Activated CD4-positive, CD25-positive, alpha-beta regulatory T cell treated with anti-CD3 and anti-CD28 coated beads, Interleukin-2, amount 50 U/mL, for 72 hours (primary cell): ENCODE measurements around the gene SCAANT1.

Source experiments
- DNase-seq: peaks from one replicate; pipeline ENCODE4 v3.0.0; 2021

SCAANT1 gene

DNA sequence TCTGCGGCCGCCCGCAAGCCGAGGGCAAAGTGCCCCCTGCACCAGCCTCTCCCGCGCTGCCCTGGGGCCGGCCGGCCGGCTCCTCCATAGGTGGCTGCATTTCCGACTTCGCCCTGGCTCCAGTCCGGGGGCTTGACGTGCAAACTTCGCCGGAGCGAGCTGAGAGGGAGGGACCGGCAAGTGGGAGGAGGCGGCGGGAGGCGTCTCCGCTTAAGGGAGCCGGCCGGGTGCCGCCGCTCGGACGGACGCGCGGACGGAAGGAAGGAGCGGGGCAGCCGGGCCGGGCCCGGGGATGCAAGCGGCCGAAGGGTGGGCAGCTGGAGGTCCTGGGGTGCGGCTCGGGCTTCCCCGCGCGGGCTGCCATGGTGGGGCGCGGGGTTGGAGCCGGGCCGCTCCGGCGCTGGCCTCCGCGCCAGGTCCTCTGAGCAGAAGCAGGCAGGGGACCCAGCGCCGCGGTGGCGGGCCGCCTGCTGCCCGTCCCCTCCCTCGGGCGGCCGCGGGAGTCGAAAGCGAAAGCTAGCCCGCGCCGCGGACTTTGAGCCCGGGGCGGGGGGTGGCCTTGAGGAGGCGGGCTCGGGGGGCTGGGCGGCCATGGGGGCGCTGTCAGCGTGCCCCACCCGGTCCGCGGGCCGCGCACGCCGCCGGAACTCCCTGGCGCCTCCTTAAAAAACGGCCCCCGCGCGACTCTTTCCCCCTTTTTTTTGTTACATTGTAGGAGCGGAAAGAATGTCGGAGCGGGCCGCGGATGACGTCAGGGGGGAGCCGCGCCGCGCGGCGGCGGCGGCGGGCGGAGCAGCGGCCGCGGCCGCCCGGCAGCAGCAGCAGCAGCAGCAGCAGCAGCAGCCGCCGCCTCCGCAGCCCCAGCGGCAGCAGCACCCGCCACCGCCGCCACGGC is at the start of gene SCAANT1:
SCAANT1 (minus strand) TSS at position 511 of the 895 bp plus-strand sequence.
- DNase-seq: peak; percentile 78

DNA sequence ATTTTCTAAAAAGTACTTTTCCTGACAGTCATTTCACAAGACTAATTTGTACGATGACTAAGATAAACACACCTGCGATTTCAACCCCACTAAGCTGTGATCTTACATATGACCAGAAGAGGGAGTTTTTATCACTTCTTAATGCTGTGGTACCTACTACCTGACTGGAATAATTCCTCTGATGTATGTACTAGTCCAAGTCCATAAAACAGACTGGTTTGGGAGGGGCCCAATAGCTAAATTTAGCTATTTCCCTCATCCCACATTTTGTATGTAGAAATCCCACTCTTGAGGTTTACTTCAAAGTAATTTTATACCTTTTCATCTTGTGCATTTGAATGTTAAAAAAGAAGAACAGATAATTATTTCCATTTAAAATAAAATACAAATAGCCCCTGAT is 49.7 kb upstream of the SCAANT1 start:
- no peak for DNase-seq

DNA sequence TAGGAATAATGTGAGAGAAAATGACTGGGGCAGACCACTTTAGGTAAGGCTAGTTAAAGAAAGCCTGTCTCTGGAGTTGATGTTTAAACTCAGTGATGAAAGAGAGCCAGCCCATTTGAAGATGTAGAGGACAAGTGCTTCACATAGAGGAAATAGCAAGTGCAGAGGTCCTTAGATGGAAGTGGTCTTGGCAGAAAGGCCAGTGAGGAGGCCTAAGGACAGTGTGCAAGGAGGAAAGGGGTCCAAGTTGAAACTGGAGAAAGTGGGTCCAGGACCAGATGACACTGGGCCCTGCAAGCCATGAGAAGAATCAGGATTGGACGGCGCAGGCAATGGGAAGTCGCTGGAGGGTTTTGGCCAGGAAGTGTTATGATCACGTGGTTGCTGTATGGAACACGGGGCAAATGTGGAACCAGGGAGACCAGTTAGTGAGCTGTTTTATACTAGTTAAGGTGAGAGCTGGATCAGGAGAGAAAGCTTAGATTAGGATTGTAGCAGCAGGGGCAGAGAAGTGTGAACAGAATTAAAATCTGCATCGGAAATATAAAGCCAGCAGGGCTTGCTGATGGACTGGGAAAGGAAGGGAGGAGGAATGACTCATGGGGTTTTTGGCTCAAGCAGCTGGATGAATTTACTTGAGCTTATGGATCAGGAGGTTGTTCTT is 48.0 kb upstream of the SCAANT1 start:
- DNase-seq: no peak

DNA sequence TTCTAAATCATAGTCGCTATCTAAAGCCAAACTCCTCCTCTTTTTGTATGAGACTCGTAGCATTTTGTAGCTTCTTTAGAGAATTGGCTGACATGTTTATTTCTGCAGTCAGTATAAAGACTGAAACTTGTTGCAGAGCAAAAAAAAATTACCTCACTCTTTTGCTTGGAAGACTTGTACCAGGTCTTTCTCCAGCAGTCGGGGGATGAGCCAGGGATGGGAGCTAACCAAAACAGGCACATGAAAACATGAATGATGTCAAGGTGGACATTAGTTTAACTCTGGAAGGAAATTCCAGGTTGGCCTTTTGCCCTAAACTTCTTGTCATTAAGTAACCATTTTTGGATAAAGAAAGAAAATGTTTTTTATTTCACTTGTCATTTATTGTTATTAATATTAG is 47.0 kb upstream of the SCAANT1 start:
- no peak for DNase-seq

DNA sequence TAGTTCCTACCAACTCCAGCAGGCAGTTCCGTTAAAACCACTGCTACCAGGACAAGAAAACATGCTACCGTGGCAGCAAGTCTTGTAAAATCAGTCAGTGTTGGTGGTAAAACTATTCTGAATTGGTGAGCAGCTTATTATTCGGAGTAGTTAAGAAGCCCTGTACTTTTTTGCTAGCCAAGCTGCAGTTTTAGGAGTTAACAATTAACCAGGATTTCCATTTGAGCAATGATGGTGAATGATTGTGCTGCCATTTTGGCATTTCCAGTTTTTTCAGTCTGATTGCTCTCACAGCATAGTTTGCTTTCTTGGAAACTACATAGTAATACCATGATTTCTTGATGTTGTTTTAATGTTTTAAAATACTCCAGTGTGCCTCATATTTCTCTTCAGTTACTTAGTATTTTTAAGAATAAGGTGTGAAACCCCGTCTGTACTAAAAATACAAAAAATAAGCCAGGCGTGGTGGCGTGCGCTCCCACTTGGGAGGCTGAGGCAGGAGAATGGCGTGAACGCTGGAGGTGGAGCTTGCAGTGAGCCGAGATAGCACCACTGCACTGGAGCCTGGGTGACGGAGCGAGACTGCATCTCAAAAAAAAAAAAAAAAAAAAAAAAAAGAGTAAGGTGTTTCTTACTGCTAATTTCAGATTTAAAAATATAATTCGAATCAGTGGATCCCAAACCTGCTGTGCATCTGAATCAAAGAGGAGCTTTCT is 43.8 kb upstream of the SCAANT1 start:
- DNase-seq: no peak

DNA sequence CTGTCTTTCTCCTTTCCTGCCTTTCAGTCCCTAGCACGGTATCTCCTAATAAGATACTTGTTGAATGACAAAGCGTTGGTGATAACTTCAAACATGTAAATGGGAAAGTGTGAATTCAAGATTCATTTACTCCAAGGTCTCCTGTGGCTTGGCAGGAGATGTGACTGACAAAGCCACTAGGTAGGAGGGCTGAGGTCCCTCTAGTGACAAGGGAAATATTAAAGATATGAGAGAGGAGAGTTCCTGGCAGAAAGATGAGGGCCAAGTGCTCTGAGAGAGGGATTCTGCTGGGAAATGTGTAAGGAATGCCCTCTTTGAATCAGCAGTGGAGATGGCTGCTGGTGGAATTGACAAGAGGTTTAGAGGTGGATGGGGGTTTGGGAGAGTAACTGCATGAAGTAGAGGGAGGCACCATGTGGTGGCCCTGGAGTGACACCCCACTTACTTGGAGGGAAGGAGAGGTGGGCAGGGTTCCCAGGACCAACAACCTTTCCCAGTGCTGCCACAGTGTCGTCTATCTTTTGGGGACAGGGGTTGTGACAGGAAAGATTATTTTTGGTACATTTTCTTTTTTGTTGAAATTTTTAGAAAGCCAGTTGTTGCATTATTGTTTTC is 43.0 kb upstream of the SCAANT1 start:
- DNase-seq: no peak

DNA sequence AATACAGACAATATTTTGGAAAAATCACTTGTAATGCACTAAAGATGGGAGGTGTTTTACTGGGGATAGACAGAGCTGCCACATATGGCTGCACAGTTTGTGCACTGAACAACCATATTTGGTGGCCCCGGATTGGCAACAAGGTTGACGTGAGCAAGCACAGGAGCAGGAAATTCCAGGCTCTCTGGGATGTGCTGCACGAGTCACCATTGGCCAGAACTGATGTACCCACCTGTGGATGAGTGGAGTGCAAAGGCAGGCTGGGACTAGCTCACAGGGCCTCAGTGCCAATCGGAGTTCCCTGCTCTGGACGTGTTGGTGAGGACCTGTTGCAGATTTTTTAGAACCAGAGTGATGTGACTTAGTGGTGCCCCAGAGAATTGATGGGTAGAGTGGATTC is 42.0 kb upstream of the SCAANT1 start:
- no peak for DNase-seq

DNA sequence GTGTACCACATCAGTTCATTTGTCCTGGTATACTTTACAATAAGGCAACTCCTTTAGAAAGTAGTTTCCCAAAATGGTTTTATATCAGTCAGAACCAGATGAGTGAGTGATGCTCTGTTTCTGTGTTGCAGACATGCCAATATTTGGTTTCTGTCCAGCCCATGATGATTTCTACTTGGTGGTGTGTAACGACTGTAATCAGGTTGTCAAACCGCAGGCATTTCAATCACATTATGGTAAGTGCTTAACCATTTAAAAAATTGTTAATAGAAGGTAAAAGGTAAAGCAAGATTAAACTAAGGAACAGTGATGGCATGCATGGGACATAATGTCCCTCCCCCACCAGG is 40.0 kb upstream of the SCAANT1 start:
- no peak for DNase-seq

DNA sequence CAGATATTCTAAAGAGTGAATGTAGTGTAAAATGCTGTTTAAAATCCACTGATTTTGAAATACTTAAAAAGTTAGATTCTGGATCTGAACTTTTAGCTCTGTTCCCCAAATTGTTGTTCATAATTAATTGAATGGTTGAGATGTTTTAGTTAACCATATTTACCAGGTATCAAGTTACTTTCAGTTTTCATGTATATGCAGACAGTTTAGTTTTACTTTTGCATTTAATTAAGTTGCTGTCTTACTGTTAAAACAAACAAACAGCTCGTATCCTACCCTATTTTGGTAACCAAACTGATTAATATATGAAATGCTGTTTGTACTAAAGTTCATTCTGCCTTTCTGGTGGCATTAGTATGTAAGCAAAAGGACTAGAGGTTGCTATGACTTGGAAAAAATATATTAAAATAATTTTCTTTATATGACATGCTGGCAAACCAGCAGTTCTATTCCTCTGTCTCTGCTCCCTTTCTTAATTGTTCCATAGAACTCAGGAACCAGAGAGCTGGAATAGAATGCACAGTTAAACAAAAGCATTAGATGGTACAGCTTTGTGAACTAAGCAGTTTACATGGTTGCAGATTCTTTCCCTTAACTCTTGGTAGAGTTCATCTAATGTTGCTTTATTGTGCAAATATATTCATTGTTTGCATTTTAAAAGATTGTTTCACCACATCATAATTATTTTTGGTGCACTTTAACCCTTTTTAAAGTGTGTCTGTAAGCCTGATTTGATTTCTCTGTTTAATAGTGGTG is 39.5 kb upstream of the SCAANT1 start:
- DNase-seq: no peak

DNA sequence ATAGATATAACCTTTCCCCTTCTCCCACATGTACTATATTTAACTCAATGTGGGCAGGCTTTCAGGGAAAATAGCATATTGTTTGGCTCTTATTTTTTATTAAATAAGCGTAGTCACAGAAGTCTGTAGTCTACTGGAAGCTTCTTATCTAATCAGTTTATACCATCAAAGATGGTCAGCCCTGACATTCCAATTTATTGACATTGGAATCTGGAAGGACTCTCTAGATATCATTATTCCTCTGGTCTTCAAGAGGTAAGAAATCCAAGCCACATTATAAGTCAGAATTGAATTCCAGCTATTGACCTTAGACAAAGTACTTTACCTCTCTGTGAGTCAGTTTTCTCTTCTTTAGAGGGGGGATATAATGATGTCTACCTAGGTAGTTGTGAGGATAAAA is 38.5 kb upstream of the SCAANT1 start:
- DNase-seq: no peak

DNA sequence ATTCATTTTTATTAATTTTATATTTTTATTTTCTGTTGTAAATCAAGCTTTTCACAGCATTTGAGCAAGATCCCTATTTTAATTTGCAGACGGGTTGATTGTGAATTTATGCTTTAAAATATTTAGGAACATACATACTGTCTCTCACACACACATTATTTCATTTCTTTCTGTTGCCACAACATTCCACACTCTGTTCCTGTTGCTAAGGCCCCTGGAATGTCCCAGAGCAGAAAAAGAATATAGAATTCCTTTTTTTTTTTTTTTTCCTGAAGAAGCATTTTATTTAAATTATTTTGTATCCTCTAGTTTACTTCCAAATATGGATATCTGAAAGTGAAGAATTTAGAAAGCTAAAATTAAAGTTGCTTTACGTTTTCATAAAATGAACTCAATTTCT is 36.8 kb upstream of the SCAANT1 start:
- no peak for DNase-seq

DNA sequence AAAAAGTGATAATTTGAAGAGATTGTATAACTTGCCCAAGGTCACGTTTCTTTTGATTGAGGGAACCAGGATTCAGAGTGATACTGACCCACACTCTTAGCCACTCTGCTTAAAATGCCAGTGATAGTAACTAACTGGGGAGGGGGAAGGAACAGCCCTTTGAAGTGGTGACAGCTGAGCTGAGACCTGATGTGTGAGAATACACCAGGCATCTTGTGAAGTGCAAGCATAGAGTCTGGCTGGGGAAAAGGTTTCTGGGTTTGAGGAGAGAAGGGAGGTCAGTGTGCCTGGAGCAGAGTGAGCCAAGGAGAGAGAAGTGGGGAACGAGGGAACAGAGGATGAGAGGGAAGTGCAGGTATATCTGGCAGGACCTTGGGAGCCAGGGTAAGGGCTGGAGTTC is 35.4 kb upstream of the SCAANT1 start:
- no peak for DNase-seq

DNA sequence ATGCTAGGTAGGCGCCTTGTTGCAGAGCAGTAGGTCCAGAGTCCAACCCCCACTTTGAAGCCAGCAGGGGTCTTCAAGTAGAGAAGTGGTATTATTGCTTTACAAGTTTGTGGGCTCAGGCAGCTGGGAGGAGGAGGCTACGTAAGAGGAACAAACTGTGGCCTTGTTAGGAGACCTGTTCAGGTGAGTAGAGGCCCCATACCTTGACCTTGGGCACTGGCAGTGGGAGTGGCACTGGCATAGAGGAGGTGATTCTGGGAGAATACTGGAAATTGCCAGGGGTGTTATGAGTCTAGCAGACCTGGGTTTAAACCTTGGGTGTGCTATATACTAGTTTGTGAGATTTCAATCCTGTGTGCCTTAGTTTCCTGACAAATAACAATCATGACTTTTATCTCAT is 34.6 kb upstream of the SCAANT1 start:
- no peak for DNase-seq

DNA sequence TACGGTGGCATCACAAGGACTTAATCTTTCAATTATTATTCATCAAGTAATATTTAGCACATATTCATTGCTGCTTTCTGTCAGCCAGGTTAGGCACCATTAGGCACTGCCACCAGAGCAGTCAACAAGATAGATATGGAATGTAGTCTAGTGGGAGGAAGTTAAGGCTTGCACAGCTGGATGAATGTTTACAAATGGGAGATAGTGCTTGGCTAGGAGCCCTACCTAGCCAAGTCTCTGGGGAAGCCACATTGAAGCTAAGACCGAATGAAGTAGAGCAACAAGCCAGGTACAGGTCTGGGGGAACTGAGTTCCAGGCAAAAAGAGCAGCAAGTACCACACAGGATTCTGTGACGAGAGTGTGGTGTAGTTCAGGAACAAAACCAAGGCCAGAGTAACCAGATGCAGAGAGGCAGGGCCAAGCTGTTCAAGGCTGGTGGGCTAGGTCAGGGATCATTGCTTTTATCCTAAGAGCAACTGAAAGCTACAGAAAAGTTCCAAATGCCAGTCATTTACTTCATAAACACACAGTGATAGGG is 33.4 kb upstream of the SCAANT1 start:
- no peak for DNase-seq

DNA sequence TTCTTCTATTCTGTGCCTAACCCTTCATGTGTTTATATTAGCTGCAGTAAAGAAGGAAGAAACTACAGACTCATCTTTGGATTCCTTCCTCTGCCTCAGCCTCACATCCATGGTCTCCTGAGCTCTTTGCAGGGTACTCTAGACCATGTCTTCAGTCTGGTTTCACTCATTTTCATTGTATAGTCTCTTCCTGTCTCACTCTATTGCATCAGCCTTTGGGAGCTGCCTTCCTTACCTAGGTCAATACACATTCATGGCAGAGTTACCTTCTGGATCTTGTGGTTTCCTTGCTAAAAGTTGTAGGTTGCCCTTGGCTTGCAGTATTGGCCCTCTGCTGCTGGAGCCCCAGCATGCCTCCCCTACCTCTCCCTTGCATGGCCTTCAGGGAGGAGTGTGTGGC is 31.5 kb upstream of the SCAANT1 start:
- no peak for DNase-seq

DNA sequence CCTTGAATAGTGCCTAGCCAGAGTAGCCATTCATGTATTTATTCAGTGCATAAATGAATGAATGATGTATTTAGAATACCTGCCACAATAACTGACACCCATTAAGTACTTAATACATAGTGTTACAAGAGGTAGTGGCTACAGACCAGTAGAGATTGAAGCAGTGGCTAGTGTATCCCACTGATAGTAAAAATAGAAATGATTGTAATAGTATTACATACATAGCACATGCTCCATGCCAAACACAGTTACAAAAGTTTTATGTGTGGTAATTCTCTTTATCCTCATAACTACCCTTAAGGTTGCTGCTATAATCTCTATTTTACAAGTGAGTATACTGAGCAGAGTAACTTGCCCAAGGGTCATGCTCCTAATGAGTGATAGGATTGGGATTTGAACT is 30.3 kb upstream of the SCAANT1 start:
- no peak for DNase-seq

DNA sequence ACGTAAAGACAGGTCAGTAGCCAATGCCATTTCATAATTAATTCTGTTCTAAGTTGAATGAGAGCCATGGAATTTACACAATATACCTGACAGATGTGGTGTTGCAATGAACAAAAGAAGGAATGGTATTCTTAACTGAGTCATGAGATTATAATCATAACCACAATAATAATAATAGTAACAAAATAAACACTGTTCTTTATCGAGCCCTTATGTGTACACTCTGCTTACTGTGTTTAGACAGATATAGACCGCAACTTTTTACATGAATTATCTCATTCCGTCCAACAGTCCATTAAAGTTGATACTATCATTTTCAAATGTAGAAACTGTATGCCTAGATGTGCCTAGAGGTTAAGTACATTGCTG is 28.2 kb upstream of the SCAANT1 start:
- no peak for DNase-seq

DNA sequence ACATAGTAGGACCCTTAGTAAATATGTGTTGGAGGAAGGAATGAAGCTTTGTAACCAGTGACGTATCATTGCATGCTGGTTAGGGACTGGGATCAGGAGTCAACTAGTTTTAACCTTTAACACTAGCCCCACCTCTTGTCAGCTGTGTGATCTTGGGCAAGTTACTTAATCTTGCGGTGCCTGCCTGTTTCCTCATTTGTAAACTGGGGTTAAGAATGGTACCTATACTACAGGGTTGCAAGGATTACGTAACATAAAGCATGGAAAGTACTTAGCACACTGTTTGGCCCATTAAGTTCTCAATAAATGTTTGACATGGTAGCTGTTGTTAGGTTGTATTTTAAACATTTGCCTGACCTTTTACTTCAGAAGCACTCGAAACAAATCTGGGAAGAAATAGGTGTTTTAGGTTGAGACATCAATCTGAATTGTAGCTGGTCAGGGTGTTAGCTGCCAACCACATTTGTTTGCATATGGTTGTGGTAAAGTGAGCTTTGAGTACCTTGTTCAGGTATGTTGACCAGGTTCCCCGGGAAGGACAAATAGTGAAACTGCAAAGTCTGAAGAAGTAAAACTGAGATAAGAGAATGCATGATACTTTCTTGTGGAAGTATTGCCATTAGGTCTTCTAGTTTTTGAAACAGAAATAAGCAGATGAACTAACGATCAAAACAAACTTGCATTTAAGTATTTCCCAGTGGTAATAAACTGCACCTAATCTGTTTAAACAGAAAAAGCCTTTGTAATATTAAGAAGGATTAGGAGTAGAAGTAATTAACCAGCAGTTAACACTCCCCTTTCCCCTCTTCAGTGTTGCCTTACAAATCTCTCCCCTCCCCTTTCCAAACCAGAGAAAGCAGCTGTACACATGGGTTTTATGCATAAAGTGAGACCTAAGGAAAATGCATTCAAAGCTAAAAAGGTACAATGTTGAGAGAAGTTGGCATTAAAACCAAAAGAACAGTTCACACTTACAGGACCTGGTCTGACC is 25.8 kb upstream of the SCAANT1 start:
- DNase-seq: no peak

DNA sequence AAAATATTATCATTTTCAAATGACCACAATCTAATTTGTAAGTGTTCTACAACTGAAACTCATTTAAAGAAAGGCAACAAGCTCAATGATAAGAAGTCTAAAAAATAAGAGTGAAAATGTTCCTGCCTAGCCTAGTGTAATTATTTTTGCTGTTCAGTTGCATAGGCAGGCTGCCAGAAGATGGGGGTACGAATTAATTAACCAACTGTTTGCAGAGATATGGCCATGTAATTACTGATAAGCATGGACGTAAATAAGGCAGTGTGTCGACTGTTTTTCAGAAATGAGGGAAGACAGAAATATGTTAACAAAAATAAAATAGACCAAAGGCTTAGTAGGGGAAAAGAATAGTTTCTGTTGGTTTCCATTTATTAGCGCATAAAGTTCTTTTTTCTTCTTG is 24.7 kb upstream of the SCAANT1 start:
- no peak for DNase-seq

DNA sequence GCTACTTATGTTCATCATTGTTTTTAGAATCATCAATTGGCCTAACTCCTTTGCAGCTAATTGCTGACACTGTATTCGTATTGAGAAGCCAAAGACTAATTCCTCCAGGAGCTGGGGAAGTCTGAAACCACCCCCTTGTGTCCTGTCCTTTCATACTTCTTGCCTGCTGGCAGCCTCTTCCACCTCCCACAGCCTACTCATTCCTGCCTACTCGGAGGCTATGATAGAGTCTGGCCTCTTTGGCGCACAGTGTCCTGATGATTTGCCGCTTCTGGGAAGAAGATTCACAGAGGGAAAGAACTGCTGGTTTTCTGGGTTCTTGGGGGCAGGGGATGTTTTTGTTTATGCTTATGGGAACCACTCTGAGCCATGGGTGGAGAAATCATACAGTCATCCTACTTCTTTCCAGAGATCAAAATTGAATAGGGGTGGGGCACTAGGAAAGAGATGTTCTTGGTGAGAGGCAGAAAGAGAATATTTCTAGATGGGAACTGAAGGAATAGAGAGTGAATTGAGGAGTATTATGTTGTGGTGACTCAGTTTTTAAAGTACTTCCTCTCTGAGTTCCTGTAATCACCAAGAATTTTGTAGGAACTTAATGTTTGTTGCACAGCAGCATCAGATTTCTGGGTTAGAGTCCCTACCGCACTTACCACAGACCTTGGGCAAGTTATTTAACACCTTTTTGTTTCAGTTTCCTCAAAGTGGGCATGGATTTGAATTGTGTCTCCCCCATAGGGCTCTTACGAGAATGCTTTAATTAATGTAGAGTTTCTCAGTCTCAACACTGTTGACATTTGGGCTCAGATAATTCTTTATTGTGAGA is 22.1 kb upstream of the SCAANT1 start:
- DNase-seq: no peak
